HEK293T (cell line): ENCODE measurements around the gene RHOD.

Experiments used
- BHLHE40 ChIP-seq: fragments of 450-650 bp; IDR thresholded peaks from 2 replicates; pipeline ENCODE4 v1.6.1; 2016; ENCODE audit warnings: mild to moderate bottlenecking, moderate library complexity, borderline replicate concordance
- FOXK2 ChIP-seq: fragments of 450-650 bp; IDR thresholded peaks from 2 replicates; pipeline ENCODE4 v1.6.1; 2016; ENCODE audit warnings: mild to moderate bottlenecking
- FOXM1 ChIP-seq: fragments of 450-650 bp; IDR thresholded peaks from 2 replicates; pipeline ENCODE4 v1.6.1; 2017; ENCODE audit warnings: mild to moderate bottlenecking, borderline replicate concordance
- NFRKB ChIP-seq: fragments of 450-650 bp; IDR thresholded peaks from 2 replicates; pipeline ENCODE4 v1.6.1; 2016; ENCODE audit warnings: mild to moderate bottlenecking, moderate library complexity
- SP1 ChIP-seq: fragments of 450-650 bp; IDR thresholded peaks from 2 replicates; pipeline ENCODE4 v1.6.1; 2017
- SUZ12 ChIP-seq: fragments of 450-650 bp; IDR thresholded peaks from 2 replicates; pipeline ENCODE4 v1.6.1; 2016; ENCODE audit warnings: mild to moderate bottlenecking

DNA sequence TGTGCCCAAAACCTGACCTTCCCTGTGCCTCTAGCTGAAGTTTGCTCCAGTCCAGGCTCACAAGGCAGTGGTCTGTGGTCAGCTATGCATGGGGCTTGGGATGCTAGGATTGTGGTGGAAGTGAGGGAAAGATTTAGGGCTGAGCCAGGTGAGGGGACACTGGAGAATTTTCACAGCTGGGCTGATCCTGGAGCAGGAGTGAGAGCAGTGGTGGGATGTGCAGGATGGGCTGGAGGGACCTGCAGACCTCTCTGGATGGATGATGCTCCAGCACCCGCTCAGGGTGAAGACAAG is 38.5 kb downstream of the RHOD start:
- TF ChIP-seq SP1 (no peak), FOXK2 (no peak), FOXM1 (no peak), SUZ12 (no peak), NFRKB (no peak), BHLHE40 (no peak)
